Measurements from ENCODE around the gene MESP1. TPM values are rescaled to one million over a fixed set of nuclear protein-coding genes. Genes with fewer than 3 reads are reported as not detected.
A peak's percentile ranks its signal among the peaks of the same experiment; 100 is the strongest.

The MESP1 gene
- total and polyA plus RNA-seq, 2 of the 13 experiments (the other 11 are each of a cell fraction or from before 2014, with no cell fraction given) = not detected

DNA sequence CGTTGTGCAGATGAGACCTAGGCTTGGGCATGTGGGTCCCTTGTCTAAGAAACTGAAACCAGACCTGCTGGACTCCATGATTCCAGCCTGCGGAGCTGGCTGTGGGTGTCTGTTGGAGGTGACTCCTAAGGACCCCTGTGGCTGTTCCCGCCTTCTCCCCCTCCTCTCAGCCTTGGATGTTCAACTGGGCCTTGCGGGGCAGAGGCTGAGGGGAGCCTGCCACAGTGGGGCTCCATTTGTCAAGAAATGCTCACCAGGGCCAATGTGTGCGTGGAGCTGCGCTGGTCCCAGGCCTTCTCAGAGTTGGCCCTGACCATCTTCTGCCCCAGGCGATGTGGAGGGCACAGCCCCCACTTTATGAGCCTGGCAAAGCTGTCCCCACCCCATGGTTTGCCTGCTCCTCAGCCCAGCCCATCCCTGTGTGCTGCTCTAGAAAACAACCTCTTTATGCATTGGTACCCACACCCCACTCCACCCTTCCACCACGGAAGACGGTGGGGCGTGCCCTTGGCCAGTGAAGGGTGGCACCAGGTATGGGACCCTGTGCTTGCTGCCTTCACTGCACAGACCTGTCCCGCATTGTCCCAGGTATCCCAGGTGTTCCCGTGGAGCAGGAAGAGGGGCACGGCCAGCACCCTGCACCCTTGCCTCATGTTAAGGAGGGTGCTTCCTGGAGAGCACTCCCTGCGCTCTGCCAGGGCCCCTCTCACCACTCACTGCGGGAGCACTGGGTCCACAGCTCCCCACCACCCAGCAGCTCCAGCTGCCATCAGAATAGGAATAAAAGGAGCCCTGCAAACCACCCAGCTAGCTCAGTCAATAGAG lies 33.0 kb upstream of the MESP1 start (continued):
- TF ChIP-seq, protein P1, sequence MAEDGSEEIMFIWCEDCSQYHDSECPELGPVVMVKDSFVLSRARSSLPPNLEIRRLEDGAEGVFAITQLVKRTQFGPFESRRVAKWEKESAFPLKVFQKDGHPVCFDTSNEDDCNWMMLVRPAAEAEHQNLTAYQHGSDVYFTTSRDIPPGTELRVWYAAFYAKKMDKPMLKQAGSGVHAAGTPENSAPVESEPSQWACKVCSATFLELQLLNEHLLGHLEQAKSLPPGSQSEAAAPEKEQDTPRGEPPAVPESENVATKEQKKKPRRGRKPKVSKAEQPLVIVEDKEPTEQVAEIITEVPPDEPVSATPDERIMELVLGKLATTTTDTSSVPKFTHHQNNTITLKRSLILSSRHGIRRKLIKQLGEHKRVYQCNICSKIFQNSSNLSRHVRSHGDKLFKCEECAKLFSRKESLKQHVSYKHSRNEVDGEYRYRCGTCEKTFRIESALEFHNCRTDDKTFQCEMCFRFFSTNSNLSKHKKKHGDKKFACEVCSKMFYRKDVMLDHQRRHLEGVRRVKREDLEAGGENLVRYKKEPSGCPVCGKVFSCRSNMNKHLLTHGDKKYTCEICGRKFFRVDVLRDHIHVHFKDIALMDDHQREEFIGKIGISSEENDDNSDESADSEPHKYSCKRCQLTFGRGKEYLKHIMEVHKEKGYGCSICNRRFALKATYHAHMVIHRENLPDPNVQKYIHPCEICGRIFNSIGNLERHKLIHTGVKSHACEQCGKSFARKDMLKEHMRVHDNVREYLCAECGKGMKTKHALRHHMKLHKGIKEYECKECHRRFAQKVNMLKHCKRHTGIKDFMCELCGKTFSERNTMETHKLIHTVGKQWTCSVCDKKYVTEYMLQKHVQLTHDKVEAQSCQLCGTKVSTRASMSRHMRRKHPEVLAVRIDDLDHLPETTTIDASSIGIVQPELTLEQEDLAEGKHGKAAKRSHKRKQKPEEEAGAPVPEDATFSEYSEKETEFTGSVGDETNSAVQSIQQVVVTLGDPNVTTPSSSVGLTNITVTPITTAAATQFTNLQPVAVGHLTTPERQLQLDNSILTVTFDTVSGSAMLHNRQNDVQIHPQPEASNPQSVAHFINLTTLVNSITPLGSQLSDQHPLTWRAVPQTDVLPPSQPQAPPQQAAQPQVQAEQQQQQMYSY (CRISPR knock-in tag; IDR thresholded peaks at IDR 0.05) = no peak
- TF ChIP-seq POLR2AphosphoS5 (IDR thresholded peaks at IDR 0.05; ENCODE audit: low read depth, low read length) = 0 out of 2 replicates have a peak, but pooled peaks have one; percentile 17
- peak; percentile 17; the same call in 1 of the 2 replicates for TF ChIP-seq ZNF687 (CRISPR knock-in tag; IDR thresholded peaks at IDR 0.05)
- peak; percentile 89 for TF ChIP-seq AGO2 (optimal IDR thresholded peaks at IDR 0.05; ENCODE audit: low read depth, low read length)
- no peak for TF ChIP-seq FIP1L1 (IDR thresholded peaks at IDR 0.05; ENCODE audit: borderline replicate concordance, insufficient read depth, low read depth, low read length)
- no peak for TF ChIP-seq GRHL1 (CRISPR knock-in tag; conservative IDR thresholded peaks at IDR 0.05)

All from HepG2 (cell line).